ENCODE measurements around the gene GPC3.

GPC3 gene

DNA sequence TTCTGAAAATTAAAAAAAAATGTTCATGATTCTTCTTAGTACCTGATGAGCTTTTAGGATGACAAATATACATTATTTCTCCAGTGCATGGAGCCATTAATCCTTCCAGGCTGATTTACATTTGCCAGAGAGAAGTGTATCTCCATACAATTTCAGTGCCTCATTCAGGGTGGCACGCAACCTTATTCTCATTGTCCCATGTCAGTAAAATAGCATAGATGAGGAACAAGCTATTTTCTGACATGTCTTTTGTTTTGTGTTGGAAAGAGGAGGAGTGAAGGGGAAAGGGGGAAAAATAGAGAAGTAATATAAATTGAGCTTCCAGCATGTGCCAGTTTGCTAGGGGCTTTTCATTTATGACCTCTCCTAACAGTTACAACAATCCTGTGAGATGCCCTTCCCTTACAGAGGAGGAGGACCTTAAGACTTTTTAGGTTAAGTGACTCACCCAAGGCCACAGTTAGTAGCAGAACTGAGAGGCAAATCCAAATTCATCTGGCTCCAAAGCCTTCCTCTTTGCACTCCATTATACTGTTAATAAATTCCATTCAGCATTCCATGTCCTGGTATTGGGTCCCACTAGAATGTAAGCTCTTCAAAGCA is 295.3 kb downstream of the GPC3 start:
- DNase-seq (ENCODE audit: low read depth) = no peak
- TF ChIP-seq, protein P1, sequence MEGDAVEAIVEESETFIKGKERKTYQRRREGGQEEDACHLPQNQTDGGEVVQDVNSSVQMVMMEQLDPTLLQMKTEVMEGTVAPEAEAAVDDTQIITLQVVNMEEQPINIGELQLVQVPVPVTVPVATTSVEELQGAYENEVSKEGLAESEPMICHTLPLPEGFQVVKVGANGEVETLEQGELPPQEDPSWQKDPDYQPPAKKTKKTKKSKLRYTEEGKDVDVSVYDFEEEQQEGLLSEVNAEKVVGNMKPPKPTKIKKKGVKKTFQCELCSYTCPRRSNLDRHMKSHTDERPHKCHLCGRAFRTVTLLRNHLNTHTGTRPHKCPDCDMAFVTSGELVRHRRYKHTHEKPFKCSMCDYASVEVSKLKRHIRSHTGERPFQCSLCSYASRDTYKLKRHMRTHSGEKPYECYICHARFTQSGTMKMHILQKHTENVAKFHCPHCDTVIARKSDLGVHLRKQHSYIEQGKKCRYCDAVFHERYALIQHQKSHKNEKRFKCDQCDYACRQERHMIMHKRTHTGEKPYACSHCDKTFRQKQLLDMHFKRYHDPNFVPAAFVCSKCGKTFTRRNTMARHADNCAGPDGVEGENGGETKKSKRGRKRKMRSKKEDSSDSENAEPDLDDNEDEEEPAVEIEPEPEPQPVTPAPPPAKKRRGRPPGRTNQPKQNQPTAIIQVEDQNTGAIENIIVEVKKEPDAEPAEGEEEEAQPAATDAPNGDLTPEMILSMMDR (conservative IDR thresholded peaks at IDR 0.05; ENCODE audit: low read depth, low read length) = no peak

DNA sequence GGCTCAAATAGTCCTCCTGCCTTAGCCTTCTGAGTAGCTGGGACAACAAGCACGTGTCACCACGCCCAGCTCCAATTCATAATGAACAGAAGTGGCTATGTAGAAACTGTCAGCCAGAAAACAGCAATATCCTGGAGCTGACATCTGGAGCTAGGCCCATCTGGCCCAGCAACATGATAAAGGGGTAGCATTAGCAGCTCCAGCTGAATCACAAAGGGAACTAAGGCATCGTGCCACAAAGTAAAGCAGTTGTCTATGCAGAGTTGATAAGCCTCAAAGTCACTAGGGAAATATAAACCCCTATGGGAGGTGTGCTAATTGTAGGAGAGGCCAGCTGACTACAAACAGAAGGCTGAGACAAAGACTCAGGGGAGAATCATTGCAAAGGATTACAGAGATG is 299.6 kb downstream of the GPC3 start:
- TF ChIP-seq, protein P1 (conservative IDR thresholded peaks at IDR 0.05; ENCODE audit: low read depth, low read length) = no peak
- no peak overlapping the region for H3K4me3 ChIP-seq (ENCODE audit: low read depth, low read length)
- no peak for DNase-seq (ENCODE audit: low read depth)

More for the DNA sequence above, 295.3 kb downstream of the GPC3 start:
- H3K4me3 ChIP-seq (ENCODE audit: low read depth, low read length) = no peak overlapping the region

DNA sequence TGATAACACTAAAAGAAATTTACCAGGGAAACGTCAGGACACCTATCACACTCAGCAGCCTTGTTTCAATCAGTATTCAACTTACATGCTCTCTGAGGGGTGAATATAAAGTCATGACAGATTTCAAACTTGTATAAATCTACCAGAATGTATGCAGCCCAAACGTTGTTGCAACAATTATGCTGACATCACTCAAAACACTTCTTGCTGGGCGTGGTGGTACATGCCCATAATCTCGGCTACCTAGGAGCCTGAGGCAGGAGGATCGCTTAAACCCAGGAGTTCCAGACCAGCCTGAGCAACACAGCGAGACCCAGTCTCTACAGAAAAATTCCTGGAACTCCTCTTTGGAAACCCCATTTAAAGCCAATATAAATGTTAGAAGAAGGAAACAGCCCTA is 303.5 kb downstream of the GPC3 start:
- H3K4me3 ChIP-seq (ENCODE audit: low read depth, low read length) = no peak overlapping the region
- TF ChIP-seq, protein P1 (conservative IDR thresholded peaks at IDR 0.05; ENCODE audit: low read depth, low read length) = no peak
- no peak for DNase-seq (ENCODE audit: low read depth)

DNA sequence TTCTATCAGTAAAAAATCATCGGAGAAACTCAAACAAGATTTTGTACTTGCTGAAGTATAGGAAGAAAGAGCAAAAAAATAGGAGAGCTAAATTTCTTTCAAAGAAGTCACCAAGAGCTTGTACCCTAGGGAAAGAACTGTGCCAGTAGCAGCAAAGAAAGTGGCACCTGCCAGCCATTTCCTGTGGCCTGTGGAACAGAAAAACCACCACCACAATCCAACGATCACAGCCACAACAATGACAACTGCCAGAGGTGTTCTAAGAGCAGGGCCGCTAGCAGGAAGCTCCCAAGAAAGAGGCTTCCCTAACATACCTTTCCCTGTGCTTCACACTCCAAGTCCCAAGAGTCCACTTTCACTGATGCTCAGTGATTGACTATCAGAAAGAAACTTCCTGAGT is 304.0 kb downstream of the GPC3 start:
- no peak for DNase-seq (ENCODE audit: low read depth)
- TF ChIP-seq, protein P1 (conservative IDR thresholded peaks at IDR 0.05; ENCODE audit: low read depth, low read length) = no peak
- no peak overlapping the region for H3K4me3 ChIP-seq (ENCODE audit: low read depth, low read length)

DNA sequence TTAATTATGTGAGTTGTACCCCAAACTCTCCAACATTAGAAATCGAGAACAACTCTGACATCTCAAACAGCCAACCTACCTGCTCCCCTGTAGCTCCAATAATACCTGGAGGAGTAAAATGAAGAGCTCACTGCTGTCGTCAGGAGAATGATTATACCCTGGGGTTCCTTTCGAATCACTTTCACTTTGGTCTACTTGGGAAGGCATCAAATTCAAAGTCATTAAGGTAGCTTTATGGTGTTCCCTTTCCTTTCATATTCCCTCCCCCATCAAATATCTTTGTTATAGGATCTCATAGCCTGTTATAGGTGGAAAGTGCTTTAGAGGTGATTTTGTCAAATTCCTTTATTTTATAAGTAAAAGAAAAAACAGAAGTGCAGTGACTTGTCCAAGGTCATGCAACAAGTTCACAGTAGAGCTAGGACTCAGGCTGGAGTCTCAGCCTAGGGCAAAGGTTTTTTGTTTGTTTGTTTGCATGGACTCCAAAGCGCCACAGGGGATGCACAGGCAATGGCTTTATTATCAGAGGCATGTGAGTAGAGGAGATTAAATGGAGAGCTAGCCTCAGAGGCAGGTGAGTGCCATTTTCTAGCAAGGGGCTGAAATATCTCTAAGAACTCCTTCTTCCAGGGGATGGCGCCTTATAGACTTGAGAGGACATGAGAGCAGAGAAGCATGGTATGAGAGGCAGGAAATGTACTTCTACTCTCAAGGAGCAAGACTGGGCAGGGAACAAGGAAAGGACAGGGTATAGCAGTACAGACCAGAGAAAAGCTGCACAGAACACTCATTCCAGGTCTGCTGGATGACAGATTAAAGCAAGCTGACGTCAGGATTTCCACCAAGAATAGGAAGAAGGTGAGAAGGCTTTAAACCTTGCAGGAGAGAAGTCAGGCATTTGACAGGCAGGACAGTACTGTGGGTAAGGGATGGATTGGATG is 308.0 kb downstream of the GPC3 start:
- TF ChIP-seq, protein P1 (conservative IDR thresholded peaks at IDR 0.05; ENCODE audit: low read depth, low read length) = no peak
- DNase-seq (ENCODE audit: low read depth) = no peak
- no peak overlapping the region for H3K4me3 ChIP-seq (ENCODE audit: low read depth, low read length)

DNA sequence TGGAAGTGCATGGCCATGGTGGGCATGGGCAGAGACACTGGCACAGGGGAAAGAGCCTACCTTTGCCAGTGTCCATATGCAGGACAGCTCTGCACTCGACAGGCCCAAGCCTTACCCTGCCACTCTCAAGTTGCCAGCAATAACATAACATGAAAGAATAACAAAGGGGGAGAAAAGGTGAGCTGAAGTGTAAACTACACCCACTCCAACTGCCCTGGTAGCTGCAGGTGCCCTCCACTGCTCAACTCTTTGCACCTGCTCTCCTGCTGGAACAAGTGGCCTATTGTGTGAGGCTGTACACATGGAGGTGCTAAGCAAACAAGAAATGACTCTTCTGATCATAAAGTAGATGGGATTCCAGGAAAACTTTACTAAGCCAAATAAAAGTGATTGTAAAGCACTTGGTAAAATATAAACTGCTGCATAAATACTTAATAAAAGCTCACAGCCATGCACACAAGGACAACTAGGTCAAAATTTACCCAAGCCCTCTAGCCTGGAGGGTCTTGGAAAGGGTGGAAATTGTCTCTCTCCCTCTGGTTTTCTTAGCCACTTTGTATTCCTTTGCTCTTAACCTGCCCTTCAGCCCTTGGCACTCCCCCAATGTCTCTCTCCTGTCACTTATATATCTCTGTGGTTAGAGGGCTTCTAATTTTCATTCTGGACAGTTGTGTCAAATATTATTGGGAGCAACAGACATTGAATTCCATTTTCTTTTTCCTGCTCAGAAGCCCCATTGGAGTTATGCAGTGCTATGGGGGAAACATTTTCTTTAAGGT is 308.9 kb downstream of the GPC3 start:
- TF ChIP-seq, protein P1 (conservative IDR thresholded peaks at IDR 0.05; ENCODE audit: low read depth, low read length) = no peak
- H3K4me3 ChIP-seq (ENCODE audit: low read depth, low read length) = no peak overlapping the region
- DNase-seq (ENCODE audit: low read depth) = no peak

Measured in choroid plexus epithelial cell (primary cell).